Fibroblast of lung (primary cell): ENCODE measurements around the gene TRIM44.

ENCODE experiments used
- EZH2 ChIP-seq: IDR thresholded peaks from 2 replicates; pipeline ENCODE4 v1.5.1; 2012; ENCODE audit warnings: low read length, control low read depth, mild to moderate bottlenecking; ENCODE audit errors: missing control alignments
- TF ChIP-seq, protein P1 (sequence below), 2 donors: IDR thresholded peaks in 1 of 2; conservative IDR thresholded peaks in 1 of 2; 1 replicate in 1 of 2; 2 replicates in 1 of 2; pipeline ENCODE4 v1.5.1; 2011 to 2012; ENCODE audit warnings: low read length in 2 of 2, control low read depth in 1 of 2, inconsistent platforms in 1 of 2, low read depth in 1 of 2, mild to moderate bottlenecking in 1 of 2

DNA sequence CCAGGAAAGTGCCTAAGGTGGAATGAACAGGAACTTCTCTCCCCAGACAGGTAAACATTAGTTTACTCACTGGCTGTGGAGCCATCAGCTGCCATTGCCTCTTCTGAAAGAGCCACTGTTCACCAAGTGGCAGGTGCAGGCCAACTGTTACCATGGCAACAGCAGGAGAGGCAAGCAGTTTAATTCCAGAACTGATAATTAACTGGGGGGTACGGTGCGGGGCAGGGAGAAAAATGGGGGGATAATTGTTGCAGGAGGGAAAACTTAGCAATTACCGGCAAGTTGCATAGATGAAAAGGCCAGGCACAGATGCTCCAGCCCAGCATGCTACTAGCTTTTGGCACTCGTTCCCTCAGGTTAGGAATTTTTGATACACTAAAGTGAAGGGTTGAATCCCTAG is 85.1 kb downstream of the TRIM44 start:
- TF ChIP-seq, protein P1, sequence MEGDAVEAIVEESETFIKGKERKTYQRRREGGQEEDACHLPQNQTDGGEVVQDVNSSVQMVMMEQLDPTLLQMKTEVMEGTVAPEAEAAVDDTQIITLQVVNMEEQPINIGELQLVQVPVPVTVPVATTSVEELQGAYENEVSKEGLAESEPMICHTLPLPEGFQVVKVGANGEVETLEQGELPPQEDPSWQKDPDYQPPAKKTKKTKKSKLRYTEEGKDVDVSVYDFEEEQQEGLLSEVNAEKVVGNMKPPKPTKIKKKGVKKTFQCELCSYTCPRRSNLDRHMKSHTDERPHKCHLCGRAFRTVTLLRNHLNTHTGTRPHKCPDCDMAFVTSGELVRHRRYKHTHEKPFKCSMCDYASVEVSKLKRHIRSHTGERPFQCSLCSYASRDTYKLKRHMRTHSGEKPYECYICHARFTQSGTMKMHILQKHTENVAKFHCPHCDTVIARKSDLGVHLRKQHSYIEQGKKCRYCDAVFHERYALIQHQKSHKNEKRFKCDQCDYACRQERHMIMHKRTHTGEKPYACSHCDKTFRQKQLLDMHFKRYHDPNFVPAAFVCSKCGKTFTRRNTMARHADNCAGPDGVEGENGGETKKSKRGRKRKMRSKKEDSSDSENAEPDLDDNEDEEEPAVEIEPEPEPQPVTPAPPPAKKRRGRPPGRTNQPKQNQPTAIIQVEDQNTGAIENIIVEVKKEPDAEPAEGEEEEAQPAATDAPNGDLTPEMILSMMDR (conservative IDR thresholded peaks at IDR 0.05 in 1 of 2, IDR thresholded peaks at IDR 0.05 in 1 of 2; ENCODE audit: low read depth in 1 of 2, low read length in 2 of 2), result no peak
- no peak for TF ChIP-seq EZH2
